GOT3 (cell line): ENCODE data around the gene NCAPD3.
"Not testable (repeated sequence)": the region's sequence is repeated elsewhere in the genome, so short reads cannot be mapped to it uniquely, and the experiment has no call there.

Experiments used
- DNase-seq: peaks from one replicate; lab custom pipeline; 2025; ENCODE audit warnings: mixed read lengths; lab: John Stamatoyannopoulos, UW

The NCAPD3 gene

GRCh38 chr11:134223836-134224709 is at the start of gene NCAPD3, which contains the start of gene VPS26B:
Gene NCAPD3, minus strand, starts transcription at chr11:134223967. Its CDS starts 41 bp downstream, at chr11:134223926.
Gene VPS26B, plus strand, starts transcription at chr11:134224671. Its CDS starts 452 bp downstream, at chr11:134225123.
- DNase-seq = peak; percentile 59

- no peak for DNase-seq
Observed at GRCh38 chr11:134273317-134273712, 49.5 kb upstream of the NCAPD3 start.

- DNase-seq = no peak
Observed at GRCh38 chr11:134272381-134273316, 48.9 kb upstream of the NCAPD3 start.

- no peak for DNase-seq
Observed at GRCh38 chr11:134271978-134272377, 48.2 kb upstream of the NCAPD3 start.

- DNase-seq = no peak
Observed at GRCh38 chr11:134270250-134270714, 46.5 kb upstream of the NCAPD3 start.

- DNase-seq = no peak
Observed at GRCh38 chr11:134267966-134268365, 44.2 kb upstream of the NCAPD3 start.

- no peak for DNase-seq
Observed at GRCh38 chr11:134267461-134267860, 43.7 kb upstream of the NCAPD3 start.

GRCh38 chr11:134266841-134267251 is 43.1 kb upstream of the NCAPD3 start:
- no peak for DNase-seq

GRCh38 chr11:134266440-134266839 is 42.7 kb upstream of the NCAPD3 start:
- DNase-seq = no peak

- DNase-seq = no peak
Observed at GRCh38 chr11:134264966-134265764, 41.4 kb upstream of the NCAPD3 start.

- DNase-seq = no peak
Observed at GRCh38 chr11:134261626-134262488, 38.1 kb upstream of the NCAPD3 start.

- no peak for DNase-seq
Observed at GRCh38 chr11:134260983-134261382, 37.2 kb upstream of the NCAPD3 start.

- no peak for DNase-seq
Observed at GRCh38 chr11:134260503-134260902, 36.7 kb upstream of the NCAPD3 start.

- no peak for DNase-seq
Observed at GRCh38 chr11:134258577-134258976, 34.8 kb upstream of the NCAPD3 start.

- DNase-seq = no peak
Observed at GRCh38 chr11:134257101-134257500, 33.3 kb upstream of the NCAPD3 start.

- DNase-seq = not testable (repeated sequence)
Observed at GRCh38 chr11:134255184-134255561, 31.4 kb upstream of the NCAPD3 start.

- no peak for DNase-seq
Observed at GRCh38 chr11:134254433-134255183, 30.8 kb upstream of the NCAPD3 start.

- peak; percentile 50 for DNase-seq
Observed at GRCh38 chr11:134253188-134253993, 29.6 kb upstream of the NCAPD3 start, which contains the start of the genes ACAD8 and THYN1. Gene ACAD8, plus strand, starts transcription at chr11:134253568. Its CDS starts 33 bp downstream, at chr11:134253601. Gene THYN1, minus strand, starts transcription at chr11:134253352. Its CDS starts 470 bp downstream, at chr11:134252882.
